OCI-LY1 (cell line): ENCODE data around the gene RAD21L1.

Experiments
- H2AFZ ChIP-seq: fragments of 200-600 bp; sonication (generic), shearing (Covaris generic); 2 replicates; pipeline ENCODE4 v1.6.0; 2014; ENCODE audit warnings: antibody characterized with exemption, mild to moderate bottlenecking, low read length
- H3F3A ChIP-seq: fragments of 200-600 bp; sonication (generic), shearing (Covaris generic); 2 replicates; pipeline ENCODE4 v1.6.0; 2014; ENCODE audit warnings: mild to moderate bottlenecking, antibody characterized with exemption, low read length, moderate library complexity; ENCODE audit not compliant: insufficient read depth
- H3K27ac ChIP-seq: fragments of 200-600 bp; sonication (generic); 2 replicates; pipeline ENCODE4 v1.5.1; 2014; ENCODE audit warnings: low read length, mixed run types, mild to moderate bottlenecking, low read depth; ENCODE audit not compliant: poor library complexity, severe bottlenecking
- H3K27me3 ChIP-seq: fragments of 200-600 bp; sonication (generic); 2 replicates; pipeline ENCODE4 v1.6.0; 2014; ENCODE audit warnings: antibody characterized with exemption, mild to moderate bottlenecking, low read length, moderate library complexity; ENCODE audit not compliant: insufficient read depth
- H3K36me3 ChIP-seq: fragments of 200-600 bp; sonication (generic); 2 replicates; pipeline ENCODE4 v1.6.1; 2014; ENCODE audit warnings: mild to moderate bottlenecking, antibody characterized with exemption, low read length, moderate library complexity, mixed read lengths; ENCODE audit not compliant: insufficient read depth
- H3K4me1 ChIP-seq: fragments of 200-600 bp; sonication (generic); 2 replicates; pipeline ENCODE4 v1.5.1; 2014; ENCODE audit warnings: mild to moderate bottlenecking, low read length, moderate library complexity; ENCODE audit not compliant: insufficient read depth, severe bottlenecking
- H3K4me2 ChIP-seq: fragments of 200-600 bp; sonication (generic), shearing (Covaris generic); 2 replicates; pipeline ENCODE4 v1.6.1; 2014; ENCODE audit warnings: low read length
- H3K4me3 ChIP-seq: fragments of 200-600 bp; sonication (generic); 2 replicates; pipeline ENCODE4 v1.5.1; 2014; ENCODE audit warnings: low read length, low read depth, mild to moderate bottlenecking, mixed read lengths; ENCODE audit not compliant: poor library complexity, severe bottlenecking
- H3K79me2 ChIP-seq: fragments of 200-600 bp; shearing (Covaris generic); 2 replicates; pipeline ENCODE4 v1.6.1; 2016; ENCODE audit warnings: mixed run types, low read length, mixed read lengths; ENCODE audit not compliant: insufficient read depth
- H3K9ac ChIP-seq: fragments of 200-600 bp; sonication (generic), shearing (Covaris generic); 2 replicates; pipeline ENCODE4 v1.6.1; 2014; ENCODE audit warnings: mild to moderate bottlenecking, low read length, mixed read lengths
- H3K9me2 ChIP-seq: fragments of 200-600 bp; sonication (generic), shearing (Covaris generic); 2 replicates; pipeline ENCODE4 v1.6.1; 2014; ENCODE audit warnings: low read depth, mild to moderate bottlenecking, low read length, mixed read lengths
- H3K9me3 ChIP-seq: fragments of 200-600 bp; shearing (Covaris generic); 2 replicates; pipeline ENCODE4 v1.6.1; 2014; ENCODE audit warnings: low read length, mixed read lengths
- H4K20me1 ChIP-seq: fragments of 200-600 bp; sonication (generic), shearing (Covaris generic); 2 replicates; pipeline ENCODE4 v1.6.0; 2016; ENCODE audit warnings: mild to moderate bottlenecking, low read length; ENCODE audit not compliant: insufficient read depth
- EZH2 ChIP-seq: fragments of 200-600 bp; sonication (generic), shearing (Covaris generic); IDR thresholded peaks from 2 replicates; pipeline ENCODE4 v1.8.0; 2017; ENCODE audit warnings: borderline replicate concordance, mixed run types, mild to moderate bottlenecking, antibody characterized with exemption, low read length, moderate library complexity, mixed read lengths
- TF ChIP-seq, protein P1 (sequence below): fragments of 200-600 bp; sonication (generic), shearing (Covaris generic); IDR thresholded peaks from 2 replicates; pipeline ENCODE4 v1.5.1; 2017; ENCODE audit warnings: mild to moderate bottlenecking, antibody characterized with exemption, low read length, moderate library complexity, mixed read lengths

Gene RAD21L1

DNA sequence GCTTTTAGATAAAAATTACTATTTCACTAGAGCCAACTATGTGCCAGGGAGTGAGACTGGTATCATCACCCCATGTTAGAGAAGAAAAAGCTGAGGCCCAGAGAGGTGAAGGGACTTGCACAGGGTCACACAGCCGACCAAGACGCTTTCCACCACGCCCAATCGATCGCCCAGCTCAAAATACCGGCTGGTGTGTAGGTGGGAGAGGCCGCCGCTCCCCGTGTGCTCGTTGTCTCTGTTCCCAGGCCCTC lies 40.0 kb downstream of the RAD21L1 start:
- H3K9ac ChIP-seq: no peak overlapping the region
- 0 out of 2 replicates have a peak, but pooled peaks cover 6% of the 10 kb centered on the region for H3K27me3 ChIP-seq
- H3F3A ChIP-seq: no peaks in the 10 kb centered on the region
- H3K9me2 ChIP-seq: no peaks in the 10 kb centered on the region
- H3K4me2 ChIP-seq: no peak overlapping the region
- H2AFZ ChIP-seq: no peak overlapping the region
- H3K27ac ChIP-seq: no peak overlapping the region
- H3K9me3 ChIP-seq: no peaks in the 10 kb centered on the region
- peak overlapping the region; percentile 46 for H3K4me3 ChIP-seq
- no peaks in the 10 kb centered on the region for H3K79me2 ChIP-seq
- H3K4me1 ChIP-seq: no peaks in the 10 kb centered on the region
- no peaks in the 10 kb centered on the region for H3K36me3 ChIP-seq
- TF ChIP-seq EZH2: no peak
- TF ChIP-seq, protein P1, sequence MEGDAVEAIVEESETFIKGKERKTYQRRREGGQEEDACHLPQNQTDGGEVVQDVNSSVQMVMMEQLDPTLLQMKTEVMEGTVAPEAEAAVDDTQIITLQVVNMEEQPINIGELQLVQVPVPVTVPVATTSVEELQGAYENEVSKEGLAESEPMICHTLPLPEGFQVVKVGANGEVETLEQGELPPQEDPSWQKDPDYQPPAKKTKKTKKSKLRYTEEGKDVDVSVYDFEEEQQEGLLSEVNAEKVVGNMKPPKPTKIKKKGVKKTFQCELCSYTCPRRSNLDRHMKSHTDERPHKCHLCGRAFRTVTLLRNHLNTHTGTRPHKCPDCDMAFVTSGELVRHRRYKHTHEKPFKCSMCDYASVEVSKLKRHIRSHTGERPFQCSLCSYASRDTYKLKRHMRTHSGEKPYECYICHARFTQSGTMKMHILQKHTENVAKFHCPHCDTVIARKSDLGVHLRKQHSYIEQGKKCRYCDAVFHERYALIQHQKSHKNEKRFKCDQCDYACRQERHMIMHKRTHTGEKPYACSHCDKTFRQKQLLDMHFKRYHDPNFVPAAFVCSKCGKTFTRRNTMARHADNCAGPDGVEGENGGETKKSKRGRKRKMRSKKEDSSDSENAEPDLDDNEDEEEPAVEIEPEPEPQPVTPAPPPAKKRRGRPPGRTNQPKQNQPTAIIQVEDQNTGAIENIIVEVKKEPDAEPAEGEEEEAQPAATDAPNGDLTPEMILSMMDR: no peak
- no peaks in the 10 kb centered on the region for H4K20me1 ChIP-seq

DNA sequence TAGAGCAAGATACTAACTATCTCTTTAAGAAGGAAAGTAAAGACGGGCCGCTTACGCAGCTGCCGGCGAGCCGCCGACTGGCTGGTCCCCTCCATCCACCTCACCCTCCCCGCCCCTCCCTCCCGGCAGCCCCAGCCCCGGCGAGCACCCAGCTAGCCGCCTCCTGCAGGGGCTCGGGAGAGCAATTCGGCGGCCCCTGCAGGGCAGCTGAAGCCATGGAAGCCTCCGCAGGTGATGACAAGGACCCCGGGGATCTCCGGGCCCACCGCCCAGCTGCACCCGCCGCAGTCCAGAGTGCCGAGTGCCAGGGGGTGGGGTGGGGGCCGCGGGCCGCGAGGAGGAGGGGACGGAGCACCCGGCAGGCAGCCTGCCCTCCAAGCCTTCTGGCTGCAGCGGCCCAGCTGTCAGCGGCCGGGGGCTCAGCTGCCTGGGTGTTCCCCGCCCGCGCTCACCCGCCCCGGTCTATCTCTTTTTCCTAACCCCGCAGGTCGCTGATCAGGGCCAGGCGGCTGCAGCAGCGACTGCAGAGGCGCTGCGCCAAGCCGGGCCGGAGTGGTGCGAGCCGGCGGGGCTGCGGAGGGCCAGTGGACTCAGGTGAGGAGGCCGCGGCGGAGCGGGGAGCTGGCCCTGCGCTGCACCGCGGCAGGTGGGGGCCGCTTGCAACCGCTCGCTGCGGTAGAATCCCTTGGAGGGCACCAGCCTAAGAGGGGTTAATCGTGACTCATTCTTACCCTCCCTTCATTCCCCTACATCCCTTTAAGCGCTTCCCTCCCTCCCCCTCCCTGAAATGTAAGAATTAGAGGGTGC lies 40.5 kb downstream of the RAD21L1 start, which contains the start of gene SNPH:
SNPH (plus strand) TSS at position 128 of the 807 bp plus-strand sequence. CDS start 29,946 bp downstream, outside the sequence.
- no peak within 1 kb of the TSS for H2AFZ ChIP-seq
- H3K79me2 ChIP-seq: no peaks in the 10 kb centered on the region
- H3K9ac ChIP-seq: no peak within 1 kb of the TSS
- H3K4me2 ChIP-seq: peak within 1 kb of the TSS; percentile 42; the same call in 1 of the 2 replicates
- H3K36me3 ChIP-seq: no peaks in the 10 kb centered on the region
- no peaks in the 10 kb centered on the region for H3F3A ChIP-seq
- peak within 1 kb of the TSS; percentile 46 for H3K4me3 ChIP-seq
- no peaks in the 10 kb centered on the region for H3K9me2 ChIP-seq
- H3K9me3 ChIP-seq: no peaks in the 10 kb centered on the region
- no peaks in the 10 kb centered on the region for H3K4me1 ChIP-seq
- no peak for TF ChIP-seq EZH2
- TF ChIP-seq, protein P1: no peak
- H3K27me3 ChIP-seq: 0 out of 2 replicates have a peak, but pooled peaks cover 6% of the 10 kb centered on the region
- H4K20me1 ChIP-seq: no peaks in the 10 kb centered on the region
- no peak within 1 kb of the TSS for H3K27ac ChIP-seq

DNA sequence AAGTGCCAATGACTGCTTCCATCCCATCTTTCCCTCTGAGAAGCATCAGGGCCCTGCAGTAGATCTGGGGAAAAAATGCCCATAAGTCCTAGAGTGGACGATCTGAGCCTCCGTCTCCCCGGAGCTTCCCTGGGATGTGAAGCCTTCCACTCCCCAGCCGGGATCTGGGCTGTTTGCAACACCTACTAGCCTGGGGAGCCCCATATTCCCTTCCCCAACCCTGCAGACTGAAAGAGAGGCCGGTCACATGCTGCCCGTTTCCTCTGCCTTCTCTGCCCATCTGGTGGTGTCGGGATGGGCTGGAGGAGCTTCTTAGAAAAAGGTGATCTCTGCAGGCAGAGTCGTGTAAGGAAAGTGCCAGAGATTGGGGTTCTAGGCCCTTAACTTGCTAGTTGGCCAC lies 41.3 kb downstream of the RAD21L1 start:
- H2AFZ ChIP-seq: no peak overlapping the region
- no peak overlapping the region for H3K4me2 ChIP-seq
- no peak overlapping the region for H3K9ac ChIP-seq
- no peaks in the 10 kb centered on the region for H3K9me3 ChIP-seq
- H4K20me1 ChIP-seq: no peaks in the 10 kb centered on the region
- no peaks in the 10 kb centered on the region for H3K9me2 ChIP-seq
- no peaks in the 10 kb centered on the region for H3F3A ChIP-seq
- TF ChIP-seq, protein P1: no peak
- no peak for TF ChIP-seq EZH2
- H3K79me2 ChIP-seq: no peaks in the 10 kb centered on the region
- H3K36me3 ChIP-seq: no peaks in the 10 kb centered on the region
- H3K4me1 ChIP-seq: no peaks in the 10 kb centered on the region
- 0 out of 2 replicates have a peak, but pooled peaks cover 6% of the 10 kb centered on the region for H3K27me3 ChIP-seq
- H3K27ac ChIP-seq: no peak overlapping the region
- H3K4me3 ChIP-seq: no peak overlapping the region
